ENCODE results near the gene SHISAL2B. TPM values are rescaled to one million over a fixed set of nuclear protein-coding genes. Genes with fewer than 3 reads are reported as not detected.
"Not testable (repeated sequence)": the region's sequence is repeated elsewhere in the genome, so short reads cannot be mapped to it uniquely, and the experiment has no call there.

The SHISAL2B gene
- total and polyA plus RNA-seq, 7 donors = not detected

GRCh38 chr5:64707191-64707590 is 16.9 kb downstream of the SHISAL2B start:
- 89 to 97% methylated on average over 2 of the region's 2 CpGs for WGBS, 2 donors

GRCh38 chr5:64714495-64714894 is 24.2 kb downstream of the SHISAL2B start:
- H3K4me1 ChIP-seq; H3K4me3 ChIP-seq; H3K9me3 ChIP-seq; DNase-seq; intact Hi-C loops (cut with DNase I); H3K27ac ChIP-seq; H3K27me3 ChIP-seq; H3K36me3 ChIP-seq: not testable (repeated sequence)
- WGBS, 2 donors = 56 to 78% methylated on average over 12 of the region's 16 CpGs

More at GRCh38 chr5:64707191-64707590, 16.9 kb downstream of the SHISAL2B start:
- Histone ChIP-seq H3K4me3 (no peak overlapping the region), H3K27me3 (no peaks in the 10 kb centered on the region), H3K9me3 (no peaks in the 10 kb centered on the region), H3K4me1 (no peaks in the 10 kb centered on the region), H3K36me3 (no peaks in the 10 kb centered on the region), H3K27ac (no peak overlapping the region)
- no peak for TF ChIP-seq CTCF (IDR thresholded peaks at IDR 0.05)
- TF ChIP-seq EP300 (IDR thresholded peaks at IDR 0.05) = no peak
- TF ChIP-seq POLR2AphosphoS5 (IDR thresholded peaks at IDR 0.05) = no peak
- TF ChIP-seq POLR2A (IDR thresholded peaks at IDR 0.05) = no peak
- intact Hi-C loops (cut with DNase I) = no loop called here
- DNase-seq = no peak

GRCh38 chr5:64722588-64722987 is 32.3 kb downstream of the SHISAL2B start:
- TF ChIP-seq EP300 (IDR thresholded peaks at IDR 0.05) (no peak), POLR2AphosphoS5 (IDR thresholded peaks at IDR 0.05) (no peak), CTCF (IDR thresholded peaks at IDR 0.05) (no peak), POLR2A (IDR thresholded peaks at IDR 0.05) (no peak)
- no peaks in the 10 kb centered on the region for H3K9me3 ChIP-seq
- H3K27ac ChIP-seq = no peak overlapping the region
- intact Hi-C loops (cut with DNase I) = no loop called here
- no peaks in the 10 kb centered on the region for H3K4me1 ChIP-seq
- H3K27me3 ChIP-seq = no peaks in the 10 kb centered on the region
- 77 to 96% methylated on average over 3 of the region's 3 CpGs for whole genome bisulfite sequencing, 2 donors
- H3K4me3 ChIP-seq = no peak overlapping the region
- peaks cover 0 to 51% (median 9%) of the 10 kb centered on the region in 4 donors for H3K36me3 ChIP-seq
- no peak for DNase-seq

- intact Hi-C loops (cut with DNase I) = no loop called here
- Histone ChIP-seq H3K4me3 (no peak overlapping the region), H3K36me3 (peaks cover 0 to 54% (median 9%) of the 10 kb centered on the region in 4 donors), H3K9me3 (no peaks in the 10 kb centered on the region), H3K27ac (no peak overlapping the region), H3K4me1 (no peaks in the 10 kb centered on the region), H3K27me3 (no peaks in the 10 kb centered on the region)
- 93 to 94% methylated on average over 2 of the region's 2 CpGs for WGBS, 2 donors
- TF ChIP-seq CTCF (IDR thresholded peaks at IDR 0.05) = no peak
- TF ChIP-seq EP300 (IDR thresholded peaks at IDR 0.05) = no peak
- no peak for TF ChIP-seq POLR2A (IDR thresholded peaks at IDR 0.05)
- no peak for TF ChIP-seq POLR2AphosphoS5 (IDR thresholded peaks at IDR 0.05)
- no peak for DNase-seq
Measured at GRCh38 chr5:64727150-64727549, 36.8 kb downstream of the SHISAL2B start.

GRCh38 chr5:64742411-64742810 is 52.1 kb downstream of the SHISAL2B start:
- no peak overlapping the region for H3K4me3 ChIP-seq
- no peaks in the 10 kb centered on the region for H3K27me3 ChIP-seq
- intact Hi-C loops (cut with DNase I) = no loop called here
- TF ChIP-seq POLR2A (IDR thresholded peaks at IDR 0.05) = no peak
- no peak for TF ChIP-seq EP300 (IDR thresholded peaks at IDR 0.05)
- no peak for TF ChIP-seq POLR2AphosphoS5 (IDR thresholded peaks at IDR 0.05)
- no peak for TF ChIP-seq CTCF (IDR thresholded peaks at IDR 0.05)
- no peak for DNase-seq
- peaks cover 0 to 25% (median 2%) of the 10 kb centered on the region in 4 donors for H3K36me3 ChIP-seq
- H3K9me3 ChIP-seq = no peaks in the 10 kb centered on the region
- WGBS, 2 donors = 92 to 97% methylated on average over 1 of the region's 1 CpG
- H3K4me1 ChIP-seq = no peaks in the 10 kb centered on the region
- no peak overlapping the region for H3K27ac ChIP-seq
